ENCODE measurements around the gene REC8. TPM values are rescaled to one million over a fixed set of nuclear protein-coding genes. Genes with fewer than 3 reads are reported as not detected.

REC8 gene
- total RNA-seq, 1 donor from 2014 or later = 4.4 TPM

DNA sequence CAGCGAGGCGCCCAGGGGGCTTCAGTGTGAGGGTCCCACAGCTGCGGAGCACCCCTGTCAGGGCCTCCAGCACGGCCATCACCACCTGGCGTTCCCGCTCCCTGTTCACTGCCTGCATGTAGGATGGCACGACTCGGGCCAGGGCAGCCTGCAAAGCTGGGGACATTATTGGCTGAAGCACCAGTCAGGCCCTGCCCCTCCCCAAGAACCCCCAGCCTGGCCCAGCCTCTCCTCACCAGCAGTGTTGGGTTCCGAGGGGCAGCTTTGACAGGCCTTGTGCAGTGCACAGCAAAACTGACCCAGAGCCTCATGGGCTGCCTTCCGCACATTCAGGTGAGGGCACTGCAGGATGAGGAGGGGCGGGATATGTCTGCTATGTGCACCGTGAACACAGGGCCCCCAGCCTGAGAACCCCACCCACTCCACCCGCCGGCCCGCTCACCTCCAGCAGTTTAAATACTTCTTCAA is 11.2 kb downstream of the REC8 start:
- TF ChIP-seq, protein P1, sequence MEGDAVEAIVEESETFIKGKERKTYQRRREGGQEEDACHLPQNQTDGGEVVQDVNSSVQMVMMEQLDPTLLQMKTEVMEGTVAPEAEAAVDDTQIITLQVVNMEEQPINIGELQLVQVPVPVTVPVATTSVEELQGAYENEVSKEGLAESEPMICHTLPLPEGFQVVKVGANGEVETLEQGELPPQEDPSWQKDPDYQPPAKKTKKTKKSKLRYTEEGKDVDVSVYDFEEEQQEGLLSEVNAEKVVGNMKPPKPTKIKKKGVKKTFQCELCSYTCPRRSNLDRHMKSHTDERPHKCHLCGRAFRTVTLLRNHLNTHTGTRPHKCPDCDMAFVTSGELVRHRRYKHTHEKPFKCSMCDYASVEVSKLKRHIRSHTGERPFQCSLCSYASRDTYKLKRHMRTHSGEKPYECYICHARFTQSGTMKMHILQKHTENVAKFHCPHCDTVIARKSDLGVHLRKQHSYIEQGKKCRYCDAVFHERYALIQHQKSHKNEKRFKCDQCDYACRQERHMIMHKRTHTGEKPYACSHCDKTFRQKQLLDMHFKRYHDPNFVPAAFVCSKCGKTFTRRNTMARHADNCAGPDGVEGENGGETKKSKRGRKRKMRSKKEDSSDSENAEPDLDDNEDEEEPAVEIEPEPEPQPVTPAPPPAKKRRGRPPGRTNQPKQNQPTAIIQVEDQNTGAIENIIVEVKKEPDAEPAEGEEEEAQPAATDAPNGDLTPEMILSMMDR (IDR thresholded peaks at IDR 0.05) = no peak
- H3K27ac Mint-ChIP-seq (ENCODE audit: unreplicated experiment) = no peak overlapping the region
- peaks cover 17% of the 10 kb centered on the region for H3K36me3 Mint-ChIP-seq (ENCODE audit: low read depth)
- peaks cover 11% of the 10 kb centered on the region for H3K4me1 Mint-ChIP-seq (ENCODE audit: low read depth)
- H3K9me3 Mint-ChIP-seq (ENCODE audit: low read depth) = no peaks in the 10 kb centered on the region
- no peak overlapping the region for H3K4me3 Mint-ChIP-seq (ENCODE audit: unreplicated experiment)
- no peak for DNase-seq (ENCODE audit: low spot score)
- no peaks in the 10 kb centered on the region for H3K27me3 Mint-ChIP-seq (ENCODE audit: low read depth)

DNA sequence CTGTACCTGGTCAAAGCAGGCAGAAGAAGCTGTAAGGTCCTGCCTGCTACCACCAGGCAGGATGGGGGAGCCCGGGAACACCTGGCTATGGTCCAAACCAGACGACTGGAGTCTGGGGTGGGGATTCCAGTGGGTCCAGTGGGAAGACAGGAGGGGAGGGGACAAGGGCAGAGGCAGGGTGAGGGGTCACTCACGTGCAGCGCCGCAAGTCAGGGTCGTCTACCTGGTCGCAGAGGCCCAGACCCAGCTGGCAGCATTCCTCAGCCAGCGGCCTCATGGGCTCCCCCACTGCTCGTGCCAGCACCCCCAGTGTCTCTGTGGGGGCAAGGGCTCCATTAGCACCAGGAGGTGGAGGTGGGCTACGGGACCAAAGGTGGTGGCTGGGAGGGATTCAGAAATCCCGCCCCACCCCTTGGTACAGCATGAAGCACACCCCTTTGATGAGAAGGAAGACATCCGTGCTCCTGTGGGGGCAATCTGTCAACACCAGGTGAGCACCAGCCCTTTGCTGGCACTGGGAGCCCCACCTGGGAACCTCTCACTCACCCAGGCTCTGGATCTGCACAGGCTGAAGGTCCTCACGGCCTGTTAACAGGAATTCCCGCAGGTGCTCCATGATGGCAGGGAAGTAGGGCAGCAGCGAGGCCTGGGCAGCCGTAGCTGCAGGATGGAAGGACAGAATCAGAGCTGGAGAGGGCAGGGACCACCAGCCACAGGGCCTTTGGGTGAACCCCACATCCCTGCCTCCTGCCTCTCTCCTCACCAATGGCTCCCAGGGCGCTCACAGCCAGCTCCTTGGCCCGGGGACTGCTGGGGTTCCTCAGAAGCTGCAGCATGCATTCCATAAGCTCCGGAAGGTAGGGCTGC is 12.5 kb downstream of the REC8 start:
- Mint-ChIP-seq H3K36me3 (ENCODE audit: low read depth) (peaks cover 13% of the 10 kb centered on the region), H3K9me3 (ENCODE audit: low read depth) (no peaks in the 10 kb centered on the region), H3K27me3 (ENCODE audit: low read depth) (no peaks in the 10 kb centered on the region), H3K27ac (ENCODE audit: unreplicated experiment) (no peak overlapping the region), H3K4me1 (ENCODE audit: low read depth) (peaks cover 17% of the 10 kb centered on the region), H3K4me3 (ENCODE audit: unreplicated experiment) (no peak overlapping the region)
- TF ChIP-seq, protein P1 (IDR thresholded peaks at IDR 0.05) = no peak
- DNase-seq (ENCODE audit: low spot score) = no peak

DNA sequence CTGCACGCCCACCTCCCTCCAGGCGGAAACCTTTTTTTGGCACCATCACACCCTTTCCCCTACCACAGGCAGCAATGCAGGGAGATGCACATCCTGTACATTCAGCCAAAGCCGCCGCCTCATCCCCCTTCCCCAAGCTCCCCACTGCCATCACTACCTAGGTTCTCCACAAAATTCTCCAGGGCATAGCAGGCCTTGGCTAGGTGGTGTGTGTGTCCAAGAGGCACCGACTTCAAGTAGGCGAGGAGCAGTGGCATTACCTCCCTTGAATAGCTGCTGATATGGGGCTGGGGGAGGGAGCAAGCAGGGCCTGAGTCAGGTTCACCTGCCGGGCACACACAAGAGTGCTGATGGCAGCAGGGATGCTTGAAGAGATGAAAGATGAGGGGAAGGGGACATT is 13.1 kb downstream of the REC8 start:
- TF ChIP-seq, protein P1 (IDR thresholded peaks at IDR 0.05) = no peak
- Mint-ChIP-seq H3K27me3 (ENCODE audit: low read depth) (no peaks in the 10 kb centered on the region), H3K4me3 (ENCODE audit: unreplicated experiment) (no peak overlapping the region), H3K9me3 (ENCODE audit: low read depth) (no peaks in the 10 kb centered on the region), H3K4me1 (ENCODE audit: low read depth) (peaks cover 20% of the 10 kb centered on the region), H3K36me3 (ENCODE audit: low read depth) (peaks cover 13% of the 10 kb centered on the region), H3K27ac (ENCODE audit: unreplicated experiment) (no peak overlapping the region)
- DNase-seq (ENCODE audit: low spot score) = no peak

DNA sequence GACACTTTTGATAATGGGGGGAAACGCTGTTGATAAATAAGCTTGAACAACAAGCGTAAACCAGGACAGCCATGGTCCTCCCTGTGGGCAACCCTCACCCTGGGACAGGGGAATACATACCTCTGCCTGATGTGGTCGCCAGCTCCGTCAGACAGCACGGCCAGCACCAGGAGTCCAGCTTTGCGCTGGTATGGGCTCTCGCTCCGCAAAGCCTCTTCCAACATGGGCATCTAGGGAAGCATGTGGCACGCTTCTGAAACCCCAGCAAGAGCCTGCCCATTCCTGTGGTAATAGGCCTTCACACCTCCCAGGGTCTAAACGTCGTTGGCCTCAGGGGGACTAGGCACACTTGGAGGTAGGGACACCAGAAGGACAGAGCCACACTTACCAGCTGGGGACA is 13.9 kb downstream of the REC8 start:
- no peak for DNase-seq (ENCODE audit: low spot score)
- H3K4me3 Mint-ChIP-seq (ENCODE audit: unreplicated experiment) = no peak overlapping the region
- no peaks in the 10 kb centered on the region for H3K9me3 Mint-ChIP-seq (ENCODE audit: low read depth)
- H3K27ac Mint-ChIP-seq (ENCODE audit: unreplicated experiment) = no peak overlapping the region
- peaks cover 20% of the 10 kb centered on the region for H3K4me1 Mint-ChIP-seq (ENCODE audit: low read depth)
- H3K36me3 Mint-ChIP-seq (ENCODE audit: low read depth) = peaks cover 13% of the 10 kb centered on the region
- TF ChIP-seq, protein P1 (IDR thresholded peaks at IDR 0.05) = no peak
- H3K27me3 Mint-ChIP-seq (ENCODE audit: low read depth) = no peaks in the 10 kb centered on the region

DNA sequence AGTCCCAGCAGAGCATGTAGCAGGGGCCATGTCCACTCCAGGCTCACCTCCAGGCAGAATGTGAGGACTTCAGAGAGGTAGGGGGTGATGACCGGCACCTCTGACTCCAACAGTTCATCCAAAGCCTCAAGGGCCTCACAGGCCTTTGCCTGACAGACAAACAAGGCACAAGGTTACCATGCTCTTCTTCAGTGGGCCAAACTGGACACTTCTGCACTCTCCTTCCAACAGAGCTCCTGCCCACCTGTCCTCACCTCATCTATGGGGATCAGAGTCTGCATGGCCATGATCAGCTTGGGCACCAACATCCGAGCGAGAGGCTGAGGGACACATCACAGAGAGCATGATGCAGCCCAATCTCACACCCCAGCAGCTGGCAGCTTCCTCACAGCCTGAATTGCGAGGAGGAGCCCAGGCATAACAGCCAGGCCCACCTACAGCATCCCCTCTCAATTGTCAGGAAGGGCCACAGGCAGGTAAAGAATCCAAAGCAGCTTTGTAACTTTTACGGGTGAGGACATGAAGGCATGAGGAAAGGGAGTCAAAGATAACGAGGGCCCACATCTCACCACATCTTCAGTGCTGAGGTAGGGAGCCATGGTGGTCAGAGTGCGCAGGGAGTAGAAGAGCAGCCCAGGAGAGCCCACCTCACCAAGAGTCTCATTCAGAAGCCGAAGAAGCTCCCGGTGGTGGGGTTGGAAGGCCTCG is 15.1 kb downstream of the REC8 start:
- Mint-ChIP-seq H3K4me3 (ENCODE audit: unreplicated experiment) (peak overlapping the region; percentile 84), H3K27me3 (ENCODE audit: low read depth) (no peaks in the 10 kb centered on the region), H3K36me3 (ENCODE audit: low read depth) (peaks cover 12% of the 10 kb centered on the region), H3K9me3 (ENCODE audit: low read depth) (no peaks in the 10 kb centered on the region), H3K27ac (ENCODE audit: unreplicated experiment) (no peak overlapping the region), H3K4me1 (ENCODE audit: low read depth) (peaks cover 20% of the 10 kb centered on the region)
- TF ChIP-seq, protein P1 (IDR thresholded peaks at IDR 0.05) = no peak
- DNase-seq (ENCODE audit: low spot score) = no peak
